ENCODE measurements around the gene VPS26A. TPM values are rescaled to one million over a fixed set of nuclear protein-coding genes. Genes with fewer than 3 reads are reported as not detected.

VPS26A gene
- total RNA-seq, 1 experiment from 2014 or later, result 37.4 TPM

- TF ChIP-seq ZSCAN18 (CRISPR knock-in tag; IDR thresholded peaks at IDR 0.05) (no peak), ATF3 (CRISPR knock-in tag; conservative IDR thresholded peaks at IDR 0.05) (no peak), E2F4 (CRISPR knock-in tag; IDR thresholded peaks at IDR 0.05; ENCODE audit: borderline replicate concordance, low read depth) (no peak), HMGA2 (CRISPR knock-in tag; IDR thresholded peaks at IDR 0.05) (no peak), NFYB (CRISPR knock-in tag; conservative IDR thresholded peaks at IDR 0.05; ENCODE audit: low read depth) (no peak), FOXP4 (CRISPR knock-in tag; IDR thresholded peaks at IDR 0.05) (no peak), TCF7 (CRISPR knock-in tag; IDR thresholded peaks at IDR 0.05; ENCODE audit: low read depth) (no peak)
Measured at GRCh38 chr10:69093933-69094332, 30.0 kb upstream of the VPS26A start (continued).

- ATAC-seq (no peak), DNase-seq (ENCODE audit: low spot score) (no peak)
- Mint-ChIP-seq H3K27me3 (ENCODE audit: low read depth) (no peaks in the 10 kb centered on the region), H3K36me3 (no peaks in the 10 kb centered on the region), H3K4me1 (peaks cover 4% of the 10 kb centered on the region), H3K9me3 (no peaks in the 10 kb centered on the region), H3K4me3 (no peak overlapping the region), H3K27ac (no peak overlapping the region)
- ChIA-PET POLR2A (no interaction called here), CTCF (interaction anchor here (1.0 to 1.1 kb wide), 2 partner anchors 91 to 312 kb away, joined by 3 read pairs; no protein-coding TSS in a partner anchor)
- TF ChIP-seq NR1H2 (CRISPR knock-in tag; IDR thresholded peaks at IDR 0.05), result no peak
- no peak for TF ChIP-seq ZNF232 (CRISPR knock-in tag; IDR thresholded peaks at IDR 0.05)
- TF ChIP-seq MXD4 (CRISPR knock-in tag; IDR thresholded peaks at IDR 0.05; ENCODE audit: borderline replicate concordance), result no peak
- TF ChIP-seq ATF1 (CRISPR knock-in tag; IDR thresholded peaks at IDR 0.05), result no peak
- TF ChIP-seq ZNF512 (CRISPR knock-in tag; IDR thresholded peaks at IDR 0.05; ENCODE audit: borderline replicate concordance), result no peak
- no peak for TF ChIP-seq SP1 (CRISPR knock-in tag; conservative IDR thresholded peaks at IDR 0.05)
- no peak for TF ChIP-seq NFYB (CRISPR knock-in tag; conservative IDR thresholded peaks at IDR 0.05; ENCODE audit: low read depth)
- TF ChIP-seq ZNF263 (CRISPR knock-in tag; IDR thresholded peaks at IDR 0.05; ENCODE audit: low read depth), result no peak
- no peak for TF ChIP-seq ZNF219 (CRISPR knock-in tag; IDR thresholded peaks at IDR 0.05; ENCODE audit: borderline replicate concordance)
Measured at GRCh38 chr10:69096045-69096444, 27.9 kb upstream of the VPS26A start.

GRCh38 chr10:69097729-69098128 is 26.2 kb upstream of the VPS26A start:
- ChIA-PET CTCF (no interaction called here), POLR2A (no interaction called here)
- TF ChIP-seq FOXP1 (CRISPR knock-in tag; IDR thresholded peaks at IDR 0.05; ENCODE audit: borderline replicate concordance), result no peak
- TF ChIP-seq KAT7 (CRISPR knock-in tag; IDR thresholded peaks at IDR 0.05; ENCODE audit: borderline replicate concordance), result no peak
- DNase-seq (ENCODE audit: low spot score) (no peak), ATAC-seq (no peak)
- Mint-ChIP-seq H3K4me3 (no peak overlapping the region), H3K36me3 (no peaks in the 10 kb centered on the region), H3K9me3 (no peaks in the 10 kb centered on the region), H3K27ac (no peak overlapping the region), H3K27me3 (ENCODE audit: low read depth) (no peaks in the 10 kb centered on the region), H3K4me1 (peaks cover 4% of the 10 kb centered on the region)
